GM04504 (cell line): ENCODE data around the gene TNKS2.
"Not testable (repeated sequence)": the region's sequence is repeated elsewhere in the genome, so short reads cannot be mapped to it uniquely, and the experiment has no call there.

ENCODE experiments used
- DNase-seq: peaks from one replicate; pipeline ENCODE4 v3.0.0-alpha.2; 2012; ENCODE audit warnings: low read depth

TNKS2 gene

GRCh38 chr10:91797874-91798648, at the start of gene TNKS2:
TNKS2 (plus strand) TSS chr10:91798426; CDS start chr10:91798691, 265 bp downstream.
- peak; percentile 81 for DNase-seq

GRCh38 chr10:91749592-91749991, 48.6 kb upstream of the TNKS2 start:
- DNase-seq, result not testable (repeated sequence)

- DNase-seq, result peak; percentile 16
Measured at GRCh38 chr10:91756286-91756685, 41.9 kb upstream of the TNKS2 start.

- DNase-seq, result peak; percentile 15
Measured at GRCh38 chr10:91758303-91759146, 39.7 kb upstream of the TNKS2 start.

- no peak for DNase-seq
Measured at GRCh38 chr10:91759581-91759986, 38.6 kb upstream of the TNKS2 start.

- no peak for DNase-seq
Measured at GRCh38 chr10:91761721-91762120, 36.5 kb upstream of the TNKS2 start.

- no peak for DNase-seq
Measured at GRCh38 chr10:91762878-91763277, 35.3 kb upstream of the TNKS2 start.

GRCh38 chr10:91766676-91767075, 31.6 kb upstream of the TNKS2 start:
- no peak for DNase-seq

GRCh38 chr10:91768123-91768522, 30.1 kb upstream of the TNKS2 start:
- DNase-seq, result no peak

- DNase-seq, result no peak
Measured at GRCh38 chr10:91771907-91772306, 26.3 kb upstream of the TNKS2 start.

- no peak for DNase-seq
Measured at GRCh38 chr10:91772461-91772860, 25.8 kb upstream of the TNKS2 start.

- DNase-seq, result no peak
Measured at GRCh38 chr10:91772869-91773268, 25.4 kb upstream of the TNKS2 start.

DNA sequence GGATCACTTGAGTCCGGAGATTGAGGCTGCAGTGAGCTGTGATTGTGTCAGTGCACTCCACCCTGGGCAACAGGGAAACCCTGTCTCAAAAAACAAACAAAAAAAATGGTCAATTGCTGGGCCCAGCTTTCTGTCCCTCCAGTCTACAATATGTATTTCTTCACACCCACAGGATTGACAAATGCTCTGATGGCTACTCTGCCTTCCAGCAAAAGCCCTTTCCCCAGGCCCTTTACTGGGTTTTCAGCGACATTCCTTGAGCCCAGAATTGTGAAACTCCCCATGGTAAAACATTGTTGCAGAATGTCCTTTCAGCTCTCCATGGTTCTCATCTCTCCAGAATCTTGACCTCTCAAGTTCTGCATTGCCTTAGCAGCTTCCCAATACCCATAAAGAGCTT, 23.7 kb upstream of the TNKS2 start:
- DNase-seq, result no peak

DNA sequence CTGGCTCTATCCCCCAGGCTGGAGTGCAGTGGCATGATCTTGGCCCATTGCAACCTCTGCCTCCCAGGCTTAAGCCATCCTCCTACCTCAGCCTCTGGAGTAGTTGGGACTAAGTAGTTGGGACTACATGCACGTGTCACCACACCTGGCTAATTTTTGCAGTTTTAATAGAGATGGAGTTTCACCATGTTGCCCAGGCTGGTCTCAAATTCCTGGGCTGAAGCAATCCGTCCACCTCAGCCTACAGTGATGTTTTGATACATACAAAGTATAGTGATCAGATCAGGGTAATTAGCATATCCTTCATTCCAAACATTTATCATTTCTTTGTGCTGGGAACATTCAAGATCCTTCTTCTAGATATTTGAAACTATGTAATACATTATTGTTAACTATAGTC, 22.5 kb upstream of the TNKS2 start:
- DNase-seq, result no peak

- no peak for DNase-seq
Measured at GRCh38 chr10:91776266-91776665, 22.0 kb upstream of the TNKS2 start.

DNA sequence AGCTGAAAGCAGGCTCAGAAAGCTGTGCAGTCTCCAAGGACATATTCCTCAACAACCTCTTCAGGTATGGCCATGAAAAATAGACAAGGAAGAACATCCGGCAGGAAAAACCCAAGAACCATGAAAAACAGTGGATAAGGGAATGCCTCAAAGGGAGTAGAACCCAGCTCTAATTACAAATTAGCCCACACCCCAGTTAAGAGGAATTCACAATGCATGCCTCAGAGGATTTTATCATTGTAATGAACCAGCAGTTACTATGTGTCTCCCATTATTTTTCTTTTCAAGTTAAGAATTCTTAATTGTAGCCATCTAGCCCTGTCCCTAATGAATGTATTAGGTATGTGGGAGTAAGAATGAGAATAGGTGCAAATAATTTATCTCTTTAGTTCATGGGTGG, 19.7 kb upstream of the TNKS2 start:
- no peak for DNase-seq

GRCh38 chr10:91779011-91779605, 19.1 kb upstream of the TNKS2 start:
- no peak for DNase-seq

- no peak for DNase-seq
Measured at GRCh38 chr10:91782539-91782938, 15.7 kb upstream of the TNKS2 start.

- DNase-seq, result no peak
Measured at GRCh38 chr10:91785830-91786229, 12.4 kb upstream of the TNKS2 start.

- DNase-seq, result no peak
Measured at GRCh38 chr10:91787258-91787657, 11.0 kb upstream of the TNKS2 start.

- DNase-seq, result no peak
Measured at GRCh38 chr10:91787810-91788209, 10.4 kb upstream of the TNKS2 start.

GRCh38 chr10:91788527-91788926, 9.7 kb upstream of the TNKS2 start:
- no peak for DNase-seq
